GM21529 (cell line): ENCODE results near the gene MYBPH.

Experiments used
- ATAC-seq: cut with Tn5 transposase; IDR thresholded peaks from one replicate; pipeline ENCODE4 v1.9.1; 2021; ENCODE audit not compliant: unreplicated experiment

Gene MYBPH, protein sequence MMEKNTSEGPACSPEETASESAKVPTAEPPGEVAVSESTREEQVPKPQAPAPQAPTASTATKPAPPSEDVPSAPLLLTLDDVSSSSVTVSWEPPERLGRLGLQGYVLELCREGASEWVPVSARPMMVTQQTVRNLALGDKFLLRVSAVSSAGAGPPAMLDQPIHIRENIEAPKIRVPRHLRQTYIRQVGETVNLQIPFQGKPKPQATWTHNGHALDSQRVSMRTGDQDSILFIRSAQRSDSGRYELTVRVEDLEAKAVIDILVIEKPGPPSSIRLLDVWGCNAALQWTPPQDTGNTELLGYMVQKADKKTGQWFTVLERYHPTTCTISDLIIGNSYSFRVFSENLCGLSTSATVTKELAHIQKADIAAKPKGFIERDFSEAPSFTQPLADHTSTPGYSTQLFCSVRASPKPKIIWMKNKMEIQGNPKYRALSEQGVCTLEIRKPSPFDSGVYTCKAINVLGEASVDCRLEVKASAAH

DNA sequence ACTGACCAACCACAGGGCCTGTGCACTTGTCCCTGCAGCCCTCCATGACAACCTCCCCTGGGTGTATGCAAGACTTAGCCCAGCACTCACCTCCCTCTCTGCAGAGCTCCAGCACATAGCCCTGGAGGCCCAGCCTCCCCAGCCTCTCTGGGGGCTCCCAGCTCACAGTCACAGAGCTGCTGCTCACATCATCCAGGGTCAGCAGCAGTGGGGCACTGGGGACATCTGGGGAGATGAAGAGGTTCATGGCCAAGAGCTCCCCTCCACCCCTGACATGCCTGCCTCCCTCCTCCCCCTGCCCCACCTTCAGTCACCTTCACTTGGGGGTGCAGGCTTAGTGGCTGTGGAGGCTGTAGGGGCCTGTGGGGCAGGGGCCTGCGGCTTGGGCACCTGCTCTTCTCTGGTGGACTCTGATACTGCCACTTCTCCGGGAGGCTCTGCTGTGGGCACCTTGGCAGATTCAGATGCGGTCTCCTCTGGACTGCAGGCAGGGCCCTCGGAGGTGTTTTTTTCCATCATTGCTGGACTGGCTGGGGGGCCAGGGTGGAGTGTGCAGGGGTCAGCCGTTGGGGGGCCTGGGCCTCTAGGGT lies at the start of gene MYBPH:
MYBPH (minus strand) TSS at position 590 of the 590 bp plus-strand sequence; CDS start at position 519, 71 bp downstream.
- no peak for ATAC-seq

DNA sequence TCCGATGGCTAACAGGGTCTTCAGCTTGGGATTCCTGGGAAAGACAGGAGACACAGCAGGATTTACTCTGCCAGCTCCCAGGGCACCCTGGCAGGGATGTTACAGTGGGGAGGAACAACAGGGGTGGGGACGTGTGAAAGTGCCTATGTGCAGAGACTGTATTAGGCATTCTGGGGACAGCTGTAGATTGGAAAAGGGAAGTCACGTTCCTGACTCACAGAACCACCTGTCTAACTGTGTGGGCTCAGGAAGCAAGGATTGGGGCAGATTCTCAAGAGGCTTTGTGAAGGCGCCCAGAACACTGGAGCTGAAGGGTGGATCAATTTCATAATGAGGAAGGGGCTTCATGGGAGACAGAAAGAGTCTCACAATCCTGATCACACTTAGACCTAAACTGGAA lies 49.4 kb upstream of the MYBPH start:
- no peak for ATAC-seq

DNA sequence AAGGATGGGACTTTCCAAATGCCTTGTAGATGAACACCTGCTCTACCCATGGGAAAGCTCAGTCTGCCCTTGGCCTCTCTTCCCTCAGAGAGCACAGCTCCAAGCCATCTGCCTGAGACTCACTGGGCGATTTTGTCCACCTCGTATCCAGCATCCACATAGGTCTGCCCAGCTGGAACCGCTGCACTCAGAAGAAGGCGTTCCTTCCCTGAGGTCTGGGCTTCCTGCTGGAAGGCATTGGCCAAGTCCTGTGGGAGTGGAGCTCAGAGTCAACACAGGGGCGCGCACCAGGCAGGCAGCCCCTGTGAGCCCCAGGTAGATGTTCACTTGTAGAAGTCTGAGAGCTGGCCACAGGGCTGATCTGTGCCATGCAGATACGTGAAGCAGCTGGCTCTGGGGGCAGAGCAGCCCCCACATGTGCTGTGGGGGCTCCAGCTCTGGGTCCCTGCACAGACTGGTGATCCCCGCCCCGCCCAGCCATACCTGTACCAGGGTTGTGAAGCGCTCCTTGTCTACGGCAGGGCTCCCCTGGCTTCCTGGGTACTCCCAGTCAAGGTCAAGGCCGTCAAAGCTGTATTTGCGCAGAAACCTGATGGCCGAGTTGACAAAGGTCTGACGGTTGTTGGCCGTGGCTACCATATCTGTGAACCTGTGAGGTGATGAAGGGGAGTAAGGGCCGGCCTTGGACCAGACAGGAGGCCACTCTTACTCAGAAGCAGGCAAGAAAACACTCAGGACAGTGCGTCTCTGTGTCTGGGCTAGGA lies 47.6 kb upstream of the MYBPH start:
- no peak for ATAC-seq

DNA sequence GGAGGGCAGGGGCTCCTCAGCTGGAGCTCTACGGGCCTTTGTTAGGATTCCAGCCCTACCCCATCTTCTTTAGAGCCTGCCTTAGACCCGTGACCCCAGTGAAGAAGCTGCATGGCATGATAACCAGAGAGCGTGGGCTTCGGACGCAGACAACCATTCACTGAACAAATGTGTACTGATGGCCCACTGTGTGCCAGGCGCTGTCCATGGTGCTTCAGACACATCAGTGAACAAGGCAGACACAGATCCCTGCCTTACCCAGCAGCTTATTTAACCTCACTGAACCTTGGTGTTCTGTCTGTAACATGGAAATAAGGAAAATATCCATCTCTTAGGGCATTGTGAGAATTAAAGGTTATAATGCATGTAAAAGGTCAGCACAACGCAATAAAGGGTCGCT lies 44.3 kb upstream of the MYBPH start:
- ATAC-seq: no peak

DNA sequence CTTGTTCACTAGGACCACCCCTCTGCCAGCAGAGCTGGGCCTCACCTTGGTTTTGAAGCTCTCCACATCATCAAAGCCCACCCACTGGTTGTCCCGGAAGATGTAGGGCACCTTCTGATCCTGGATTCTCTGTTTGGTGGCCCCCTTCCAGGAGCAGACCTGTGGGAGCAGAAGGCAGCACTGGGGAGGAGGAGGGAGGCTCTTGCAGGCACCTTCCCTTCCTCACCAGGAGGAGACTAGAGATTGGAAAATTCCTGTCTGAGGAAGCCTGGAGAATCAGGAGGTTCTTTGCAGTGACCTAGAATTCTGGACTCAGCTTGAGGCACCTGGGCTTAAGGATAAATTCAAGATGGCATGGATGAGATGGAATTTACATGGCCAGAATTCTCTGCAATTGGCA lies 43.5 kb upstream of the MYBPH start:
- ATAC-seq: no peak

DNA sequence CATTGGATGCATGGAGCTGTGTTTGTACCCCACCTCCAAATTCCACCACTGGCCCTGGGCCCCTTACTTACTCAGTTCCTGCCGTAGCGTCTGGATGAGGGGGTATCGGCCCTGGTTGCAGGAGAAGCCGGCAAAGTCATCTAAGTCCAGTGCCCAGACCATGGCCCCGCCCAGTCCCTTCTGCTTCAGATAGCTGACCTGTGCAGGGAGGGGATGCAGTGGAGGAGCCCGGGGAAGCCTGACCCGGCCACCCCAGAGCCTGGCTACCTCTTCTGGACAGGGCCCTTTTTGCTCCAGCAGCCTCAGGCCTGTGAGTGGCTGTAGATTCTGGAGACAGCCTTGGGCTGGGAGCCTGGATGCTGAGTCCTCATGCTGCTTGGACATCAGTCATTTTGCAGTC lies 42.0 kb upstream of the MYBPH start:
- ATAC-seq: no peak

DNA sequence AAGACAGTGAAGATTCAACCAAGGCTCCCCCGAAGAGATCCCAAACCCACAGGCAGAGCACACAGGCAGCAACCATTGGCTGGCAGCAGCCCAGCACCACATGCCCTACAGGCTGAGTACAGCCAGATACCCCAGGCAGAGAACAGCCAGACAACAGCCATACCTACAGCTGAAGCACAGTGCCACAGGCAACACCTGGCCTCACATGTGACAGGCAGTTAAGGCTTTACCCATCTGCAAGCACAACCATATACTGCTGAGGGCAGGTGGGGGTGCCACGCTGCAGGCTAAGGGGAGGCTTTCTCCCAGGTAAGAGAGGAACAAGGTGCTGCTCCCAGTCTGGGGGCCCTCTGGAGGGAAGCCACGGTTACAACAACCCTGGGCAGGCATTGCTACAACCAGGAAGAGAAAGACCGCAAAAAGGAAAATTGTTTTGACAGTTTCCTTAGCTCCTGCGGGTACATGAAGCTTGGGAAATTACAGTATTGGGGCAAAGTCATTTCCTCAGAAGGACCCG lies 41.6 kb upstream of the MYBPH start:
- ATAC-seq: no peak

DNA sequence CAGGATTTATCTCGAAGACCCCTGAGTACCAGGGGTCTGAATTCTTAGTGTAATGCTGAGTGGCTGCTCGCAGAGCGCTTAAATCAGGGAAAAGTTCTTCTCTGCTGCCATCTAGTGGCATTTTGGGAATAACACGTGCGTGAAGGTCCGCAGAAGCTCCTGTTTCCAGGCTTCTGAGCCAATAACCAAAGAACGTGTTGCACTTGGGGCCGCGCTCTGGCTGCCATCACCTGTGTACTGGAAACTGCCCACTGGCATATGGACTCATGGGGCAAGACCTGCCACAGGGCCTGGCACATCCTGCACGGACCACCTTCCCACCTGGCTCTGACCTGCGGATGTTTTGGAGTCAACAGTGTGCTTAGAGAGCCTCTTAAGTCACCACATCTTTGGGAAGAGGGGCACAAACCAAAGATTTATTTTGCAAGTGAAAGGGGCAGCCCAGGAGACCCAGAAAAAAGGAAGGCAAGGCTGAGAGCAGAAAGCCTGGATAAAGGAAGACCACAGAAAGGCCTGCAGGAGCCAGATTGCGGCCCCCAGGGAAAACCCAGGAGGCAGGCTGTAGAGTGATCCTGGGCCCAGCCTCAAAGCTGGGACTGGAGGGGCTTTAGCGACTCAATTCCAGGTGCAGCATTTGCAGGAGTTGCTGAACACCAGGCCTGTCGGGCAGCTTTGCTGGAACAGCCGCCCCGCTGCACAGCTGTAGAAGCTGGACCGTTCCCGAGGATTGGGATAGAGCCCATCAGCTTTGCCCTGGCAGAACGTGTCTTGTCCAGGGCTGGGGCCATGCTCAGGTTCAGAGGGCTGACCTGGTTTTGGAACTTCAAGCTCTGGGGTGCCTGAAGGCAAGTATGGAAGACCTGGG lies 40.9 kb upstream of the MYBPH start:
- ATAC-seq: no peak

DNA sequence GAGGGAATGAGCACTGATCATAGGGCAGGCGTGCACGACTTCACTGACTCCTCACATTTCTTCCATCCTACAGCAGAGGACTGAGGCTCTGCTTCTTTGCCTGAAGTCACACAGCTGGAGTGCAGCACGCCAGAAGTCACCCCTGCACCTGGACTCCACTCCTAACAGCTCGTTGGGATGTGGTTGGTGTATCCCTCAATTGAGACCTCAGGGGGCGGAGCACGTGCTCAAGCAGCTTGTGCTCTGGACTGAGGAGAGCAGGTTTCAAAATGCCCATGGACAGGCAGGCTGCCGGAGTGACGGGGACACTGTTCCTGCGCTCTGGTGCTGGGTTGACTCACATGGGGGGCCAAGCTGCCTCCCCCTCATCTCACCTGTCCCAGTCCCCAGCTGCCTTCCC lies 39.9 kb upstream of the MYBPH start:
- ATAC-seq: no peak

DNA sequence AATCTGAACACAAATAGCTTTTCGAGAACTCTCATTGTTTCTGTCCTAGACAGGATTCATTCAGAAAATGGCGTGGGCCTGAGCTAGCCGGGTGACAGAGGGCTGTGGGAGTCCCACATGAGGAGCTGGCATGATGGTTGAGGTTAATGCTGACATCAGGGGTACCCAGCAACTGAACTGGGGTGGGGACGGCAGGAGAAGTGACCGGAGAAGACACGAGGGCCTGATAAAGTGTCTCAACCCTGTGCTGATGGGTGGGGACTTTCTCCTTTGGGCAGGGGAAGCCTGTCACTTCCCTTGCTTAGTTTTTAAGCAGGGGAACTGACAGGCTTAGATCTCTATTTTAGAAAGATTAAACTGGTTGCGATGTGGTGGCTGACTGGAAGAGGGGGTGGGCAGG lies 39.2 kb upstream of the MYBPH start:
- ATAC-seq: no peak

DNA sequence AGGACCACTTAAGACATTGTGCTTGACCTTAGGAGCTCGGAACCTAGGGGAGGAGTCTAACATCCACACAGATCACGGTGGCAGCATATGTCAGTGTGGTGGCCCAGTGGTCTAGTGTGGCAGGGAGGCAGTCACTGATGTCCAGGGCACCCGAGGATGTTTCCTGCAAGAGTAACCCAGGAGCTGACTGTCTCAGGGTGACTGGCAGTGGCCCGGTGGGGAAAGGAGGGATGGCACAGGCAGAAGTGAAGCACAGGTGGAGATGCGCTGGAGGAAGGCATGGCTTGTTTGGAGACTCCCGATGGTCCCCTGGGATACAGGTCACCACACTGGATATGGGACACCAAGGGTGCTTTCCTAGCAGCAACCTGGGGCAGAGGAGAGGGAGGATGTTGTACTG lies 37.5 kb upstream of the MYBPH start:
- no peak for ATAC-seq

DNA sequence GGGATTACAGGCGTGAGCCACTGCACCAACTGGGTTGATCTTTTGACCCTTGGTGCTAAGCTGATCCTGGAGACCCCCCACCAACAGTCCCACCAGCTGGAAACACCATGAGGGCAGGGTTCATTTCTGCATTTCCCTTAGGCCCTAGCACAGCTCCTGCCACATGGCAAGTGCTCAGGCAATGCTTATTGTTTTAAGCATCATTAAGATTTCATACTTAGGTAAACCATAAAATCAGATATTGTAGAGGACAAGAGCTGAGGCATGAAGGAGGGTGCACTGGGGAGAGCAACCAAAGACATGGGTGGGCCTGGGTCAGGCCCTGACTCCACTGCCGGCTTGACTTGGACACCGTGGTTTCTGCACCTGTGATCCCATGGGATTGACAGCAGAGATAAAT lies 36.2 kb upstream of the MYBPH start:
- no peak for ATAC-seq

DNA sequence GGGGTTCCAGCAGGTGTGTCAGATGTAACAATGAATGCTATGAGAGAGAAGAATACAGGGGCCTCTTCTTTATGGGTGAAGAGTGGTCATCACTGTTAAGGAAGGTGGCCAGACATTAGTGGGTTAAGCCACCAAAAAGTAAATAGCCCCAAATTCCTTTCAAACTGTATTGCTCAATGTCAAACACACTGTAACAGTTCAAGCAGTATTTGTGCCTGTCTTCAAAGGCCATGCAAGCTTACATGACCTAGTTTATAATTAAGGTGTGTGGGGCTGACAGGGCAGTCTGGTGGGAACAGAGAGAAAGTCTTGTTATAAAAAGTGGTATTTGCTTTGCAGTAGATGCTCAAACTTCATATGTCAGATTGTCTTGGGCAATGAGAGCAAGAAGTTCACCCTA lies 35.4 kb upstream of the MYBPH start:
- no peak for ATAC-seq

DNA sequence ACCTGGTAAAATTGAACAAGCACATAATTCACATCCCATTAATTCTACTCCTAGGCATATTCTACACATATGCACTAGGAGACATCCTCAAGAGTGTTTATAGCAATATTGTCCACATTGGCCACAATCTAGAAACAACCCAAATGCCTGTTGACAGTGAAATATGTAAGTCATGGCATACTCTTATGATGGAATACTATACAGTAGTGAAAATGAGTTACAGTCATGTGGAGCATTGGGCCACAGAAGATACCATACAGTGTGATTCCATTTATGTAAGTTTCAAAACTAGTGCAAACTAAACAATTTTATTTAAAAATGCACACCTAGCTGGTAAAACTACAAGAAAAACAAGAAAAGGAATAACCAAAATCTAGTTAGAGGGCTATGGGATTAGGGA lies 34.7 kb upstream of the MYBPH start:
- ATAC-seq: no peak

DNA sequence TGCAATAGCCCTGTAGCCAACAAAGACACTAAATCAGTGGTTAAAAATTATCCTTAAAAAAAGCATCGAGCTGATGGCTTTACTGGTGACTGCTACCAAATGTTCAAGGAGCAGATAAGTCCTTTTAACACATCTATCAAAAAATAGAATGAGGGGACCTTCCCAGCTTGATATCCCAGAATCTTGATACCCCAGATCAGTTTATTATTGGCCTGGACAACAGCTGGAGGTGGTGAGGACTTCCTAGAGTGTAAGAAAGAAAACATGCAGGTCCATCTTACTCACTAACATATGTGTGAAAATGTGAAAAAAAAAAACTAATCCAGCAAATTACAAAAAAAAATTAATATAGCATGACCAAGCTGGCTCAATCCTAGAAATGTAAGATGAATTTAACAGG lies 32.6 kb upstream of the MYBPH start:
- ATAC-seq: no peak

DNA sequence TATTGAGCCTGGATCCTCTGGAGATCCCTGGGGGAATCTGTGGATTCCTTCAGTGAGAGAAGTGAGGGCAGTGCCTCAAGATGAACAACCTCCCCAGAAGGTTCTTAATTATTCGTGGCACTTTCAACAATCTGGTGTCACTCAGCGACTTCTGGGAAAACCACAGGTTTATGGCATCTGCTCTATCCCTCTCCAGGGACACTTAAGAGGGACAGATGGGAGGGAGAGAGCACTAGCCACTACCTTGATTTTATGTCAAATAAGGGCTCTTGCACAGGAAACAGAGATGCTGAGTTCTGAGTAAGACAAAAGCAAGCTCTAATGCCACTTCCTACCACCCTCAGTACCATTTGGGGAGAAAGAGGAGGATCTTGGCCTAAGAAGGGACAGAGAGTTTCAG lies 32.1 kb upstream of the MYBPH start:
- ATAC-seq: no peak

DNA sequence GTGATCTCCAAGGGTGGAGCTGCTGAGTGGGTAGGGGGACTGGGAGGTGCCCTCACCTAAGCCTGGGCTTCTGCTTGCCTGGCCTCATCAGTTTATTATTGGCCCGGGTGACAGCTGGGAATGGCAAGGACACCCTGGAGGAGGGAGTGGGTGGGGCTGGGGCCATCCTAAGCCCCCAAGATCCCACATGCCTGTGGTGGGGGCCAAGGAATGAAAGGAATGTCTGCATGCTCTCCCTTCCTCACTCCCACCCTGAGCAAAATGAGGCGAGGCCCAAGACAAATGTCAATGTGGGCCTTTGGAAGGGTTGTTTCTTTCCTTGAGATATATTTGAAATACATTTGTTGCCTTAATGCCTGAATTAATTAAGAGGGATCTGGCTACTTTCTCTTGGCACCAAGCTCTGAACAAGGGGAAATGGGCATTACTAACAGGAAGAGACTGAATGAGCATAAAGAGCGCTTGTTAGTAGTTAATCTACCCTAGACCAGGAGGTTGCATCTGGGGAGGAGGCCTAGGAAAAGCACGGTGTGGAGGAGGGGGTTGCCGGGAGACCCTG lies 30.6 kb upstream of the MYBPH start:
- no peak for ATAC-seq

DNA sequence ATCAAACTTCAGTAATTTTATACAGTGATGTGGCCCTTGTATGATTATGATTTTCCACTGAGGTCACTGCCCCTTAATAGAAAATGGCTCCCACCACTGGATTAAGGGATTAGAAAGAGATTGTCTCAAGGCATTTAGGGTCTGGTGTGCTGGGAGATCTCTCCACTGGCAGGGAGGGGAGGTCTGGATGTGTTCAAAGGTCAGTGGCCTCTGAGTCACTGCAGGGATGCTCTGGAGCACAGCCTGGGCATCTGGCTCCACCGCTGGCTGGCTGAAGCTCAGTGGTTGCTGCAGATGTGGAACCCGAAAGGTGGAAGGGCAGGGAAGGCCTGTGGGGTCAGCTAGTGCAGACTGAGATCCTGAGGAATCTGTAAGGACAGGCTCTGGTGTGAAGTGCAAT lies 29.1 kb upstream of the MYBPH start:
- ATAC-seq: no peak

DNA sequence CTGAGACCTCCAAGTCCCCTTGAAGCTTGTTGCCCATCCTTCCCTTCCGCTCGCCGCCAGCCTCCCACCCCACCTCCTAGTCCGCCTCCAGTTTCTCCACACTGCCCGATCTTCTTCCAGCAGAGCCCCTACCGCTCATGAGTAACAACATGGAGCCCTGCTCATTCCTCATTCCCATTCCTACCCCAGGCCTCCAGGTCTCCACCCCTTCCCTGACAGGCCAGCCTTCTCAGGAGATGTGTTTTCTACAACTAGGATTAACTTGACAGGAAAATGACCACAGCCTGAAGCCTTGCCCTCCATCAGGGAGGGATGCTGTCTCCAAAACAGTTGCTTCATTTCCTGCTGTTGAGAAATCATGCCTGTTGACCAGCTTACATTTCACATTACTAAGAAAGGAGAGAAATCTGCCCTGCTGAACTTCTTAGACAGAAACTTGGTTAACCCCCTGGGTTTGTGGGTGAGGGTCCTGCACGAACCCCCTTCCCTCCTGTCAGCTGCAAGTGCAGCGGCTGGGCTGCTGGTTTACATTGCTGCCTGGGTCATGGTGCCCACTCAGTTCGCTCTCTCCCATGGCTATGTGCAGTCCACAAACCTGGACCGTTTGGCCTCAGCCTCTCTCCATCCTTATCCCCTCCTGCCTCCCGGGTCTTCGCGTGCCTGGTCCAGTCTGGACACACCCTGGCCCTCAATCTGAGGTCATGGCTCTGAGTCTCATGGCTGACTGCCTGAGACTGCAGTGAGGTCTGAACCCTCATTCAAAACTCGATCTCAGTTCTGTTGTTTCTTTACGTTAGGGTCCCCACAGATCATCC lies 27.0 kb upstream of the MYBPH start:
- no peak for ATAC-seq
